Thymus (tissue), 11 donors: ENCODE measurements around the gene NBAS. TPM values are rescaled to one million over a fixed set of nuclear protein-coding genes. Genes with fewer than 3 reads are reported as not detected.

ENCODE experiments used
- DNase-seq, 9 donors: peaks; one replicate each; pipeline ENCODE4 v3.0.0-alpha.2; 2013; ENCODE audit warnings: low spot score in 9 of 9, low read depth in 6 of 9, missing footprints in 1 of 9
- H3K27ac ChIP-seq, 2 donors: one replicate each; pipeline ENCODE4 v1.5.1; 2013; ENCODE audit warnings: control low read depth in 1 of 2, low read depth in 1 of 2, low read length in 1 of 2, mild to moderate bottlenecking in 1 of 2, moderate library complexity in 1 of 2
- H3K27me3 ChIP-seq, 2 donors: one replicate each; pipeline ENCODE4 v1.5.1; 2013; ENCODE audit warnings: low read length in 1 of 2; ENCODE audit not compliant: control insufficient read depth in 2 of 2, insufficient read depth in 1 of 2
- H3K36me3 ChIP-seq, 2 donors: one replicate each; pipeline ENCODE4 v1.5.1; 2013; ENCODE audit warnings: low read length in 1 of 2, mild to moderate bottlenecking in 1 of 2, moderate library complexity in 1 of 2; ENCODE audit not compliant: control insufficient read depth in 2 of 2, insufficient read depth in 2 of 2
- H3K4me1 ChIP-seq, 2 donors: one replicate each; pipeline ENCODE4 v1.5.1; 2013; ENCODE audit warnings: low read length in 2 of 2; ENCODE audit not compliant: control insufficient read depth in 2 of 2, insufficient read depth in 2 of 2
- H3K4me3 ChIP-seq, 2 donors: one replicate each; pipeline ENCODE4 v1.5.1; 2013; ENCODE audit warnings: low read length in 2 of 2, control low read depth in 1 of 2, mild to moderate bottlenecking in 1 of 2
- H3K9me3 ChIP-seq, 2 donors: one replicate each; pipeline ENCODE4 v1.5.1; 2013; ENCODE audit warnings: low read length in 1 of 2, mild to moderate bottlenecking in 1 of 2; ENCODE audit not compliant: control insufficient read depth in 2 of 2, insufficient read depth in 1 of 2
- WGBS: extraction: QIAGEN DNeasy Blood & Tissue Kit; methylation state at CpG from one replicate; pipeline ENCODE4 v1.1.7; 2013; 5-methylcytosine and 5-hydroxymethylcytosine counted together
- polyA plus RNA-seq: library from polyadenylated mRNA; stranded (reverse); fragments of 200-250 nt; gene quantifications from one replicate; pipeline ENCODE4 v1.2.3, GENCODE V29; 2013
- total RNA-seq: library from RNA; stranded (reverse); fragments of 120-200 nt; gene quantifications from one replicate; pipeline ENCODE4 v1.2.4, GENCODE V29; 2013
- donor health status: healthy.

NBAS gene
- total and polyA plus RNA-seq, 2 donors, result 31.4 to 36.9 TPM

DNA sequence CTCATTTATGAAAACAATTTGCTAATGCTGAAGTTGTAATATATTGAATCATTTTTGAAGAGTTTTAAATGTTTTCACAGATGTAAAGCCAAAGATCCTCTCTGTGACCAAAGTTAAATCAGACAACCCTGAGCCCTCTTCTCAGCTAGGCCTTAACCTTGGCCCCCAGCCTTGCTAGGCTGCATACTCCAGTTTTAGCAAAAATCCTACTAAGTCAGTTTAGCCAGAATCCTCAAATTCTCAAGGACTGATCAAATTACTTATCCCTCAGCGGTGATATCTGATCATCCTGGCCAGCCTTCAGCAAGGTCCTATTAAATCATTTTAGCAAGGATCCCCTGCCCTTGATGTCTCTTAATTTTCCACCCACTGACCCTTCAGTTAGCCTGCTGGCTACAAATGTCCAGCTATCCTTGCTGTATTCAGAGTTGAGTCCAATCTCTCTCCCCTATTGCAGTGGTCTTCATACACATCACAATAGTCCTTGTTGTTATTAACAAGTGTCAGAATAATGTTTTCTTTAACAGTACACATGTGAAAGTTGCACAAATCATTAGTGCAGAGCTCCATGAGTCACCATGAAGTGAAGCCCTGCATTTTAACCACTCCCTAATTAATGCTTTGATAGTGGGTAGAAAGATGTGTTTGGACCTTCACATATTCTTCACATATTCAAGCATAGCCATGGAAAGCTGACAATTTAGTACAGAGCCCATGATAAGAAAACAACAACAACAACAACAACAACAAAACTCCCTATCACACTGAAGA, 206.4 kb downstream of the NBAS start:
- H3K27ac ChIP-seq, result no peak overlapping the region
- H3K27me3 ChIP-seq, result no peaks in the 10 kb centered on the region
- WGBS, result 98% methylated on average over 1 of the region's 1 CpG
- DNase-seq, result no peak
- H3K4me3 ChIP-seq, result no peak overlapping the region
- no peaks in the 10 kb centered on the region for H3K4me1 ChIP-seq
- H3K36me3 ChIP-seq, result peaks cover 6 to 10% of the 10 kb centered on the region in 2 donors
- no peaks in the 10 kb centered on the region for H3K9me3 ChIP-seq

DNA sequence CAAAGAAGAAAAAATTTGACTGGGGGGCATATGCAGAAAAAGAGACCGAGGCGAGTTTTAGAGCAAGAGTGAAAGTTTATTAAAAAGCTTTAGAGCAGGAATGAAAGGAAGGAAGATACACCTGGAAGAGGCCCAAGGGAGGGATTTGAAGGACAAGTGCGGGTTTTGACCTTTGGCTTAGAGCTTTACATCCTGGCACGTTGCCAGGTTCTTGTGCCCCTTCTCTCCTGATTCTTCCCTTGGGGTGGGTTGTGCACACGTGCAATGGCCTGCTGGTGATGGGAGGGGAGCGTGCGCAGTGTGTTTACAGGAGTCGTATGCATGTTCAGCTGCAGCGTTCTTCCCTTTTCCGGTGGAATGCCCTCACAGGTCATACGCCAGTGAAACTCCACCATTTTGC, 208.8 kb downstream of the NBAS start:
- H3K4me3 ChIP-seq, result no peak overlapping the region
- H3K9me3 ChIP-seq, result no peaks in the 10 kb centered on the region
- H3K4me1 ChIP-seq, result no peaks in the 10 kb centered on the region
- no peak overlapping the region for H3K27ac ChIP-seq
- H3K36me3 ChIP-seq, result peaks cover 6 to 11% of the 10 kb centered on the region in 2 donors
- no peak for DNase-seq
- no peaks in the 10 kb centered on the region for H3K27me3 ChIP-seq
- 98% methylated on average over 11 of the region's 11 CpGs for WGBS

DNA sequence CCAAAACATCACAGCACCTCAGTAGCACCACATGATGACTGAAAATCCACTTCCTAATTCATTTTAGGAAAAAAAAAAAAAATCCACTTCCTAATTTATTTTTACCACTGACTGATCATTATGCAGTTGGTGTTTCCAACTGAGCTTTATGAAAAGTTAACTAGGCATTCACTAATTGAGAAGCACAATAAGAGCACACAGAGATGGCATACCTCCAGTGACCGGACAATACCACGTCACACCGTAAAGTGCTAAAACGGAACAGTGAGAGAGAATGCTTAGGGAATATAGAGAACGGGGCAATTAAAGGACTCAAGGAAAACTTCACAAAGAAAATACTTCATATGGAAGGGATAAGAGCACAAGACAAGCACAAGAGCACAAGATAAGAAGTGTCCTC, 212.5 kb downstream of the NBAS start:
- DNase-seq, result no peak
- H3K36me3 ChIP-seq, result peaks cover 4 to 6% of the 10 kb centered on the region in 2 donors
- no peak overlapping the region for H3K4me3 ChIP-seq
- no peak overlapping the region for H3K27ac ChIP-seq
- H3K9me3 ChIP-seq, result no peaks in the 10 kb centered on the region
- H3K4me1 ChIP-seq, result no peaks in the 10 kb centered on the region
- no peaks in the 10 kb centered on the region for H3K27me3 ChIP-seq
- 99% methylated on average over 5 of the region's 5 CpGs for WGBS

DNA sequence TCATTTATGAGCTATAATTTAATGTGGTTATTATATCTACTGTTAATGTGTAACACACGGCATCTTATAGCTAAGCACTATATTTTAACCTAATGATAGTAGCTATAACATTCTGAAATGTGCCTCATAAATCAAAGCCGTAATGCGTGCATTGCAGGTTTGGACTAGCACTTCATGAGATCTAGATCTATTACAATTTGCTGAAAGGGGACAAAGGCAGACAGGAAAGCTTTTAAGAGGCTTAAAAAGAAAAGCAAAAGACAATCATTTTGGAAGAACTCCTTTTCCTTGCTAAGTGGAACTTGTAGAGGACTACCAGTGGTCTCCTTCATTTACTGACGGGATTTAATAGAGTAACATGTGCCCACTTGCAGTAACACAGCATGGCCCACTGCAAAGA, 213.1 kb downstream of the NBAS start:
- 96% methylated on average over 4 of the region's 4 CpGs for WGBS
- H3K36me3 ChIP-seq, result peaks cover 4 to 6% of the 10 kb centered on the region in 2 donors

DNA sequence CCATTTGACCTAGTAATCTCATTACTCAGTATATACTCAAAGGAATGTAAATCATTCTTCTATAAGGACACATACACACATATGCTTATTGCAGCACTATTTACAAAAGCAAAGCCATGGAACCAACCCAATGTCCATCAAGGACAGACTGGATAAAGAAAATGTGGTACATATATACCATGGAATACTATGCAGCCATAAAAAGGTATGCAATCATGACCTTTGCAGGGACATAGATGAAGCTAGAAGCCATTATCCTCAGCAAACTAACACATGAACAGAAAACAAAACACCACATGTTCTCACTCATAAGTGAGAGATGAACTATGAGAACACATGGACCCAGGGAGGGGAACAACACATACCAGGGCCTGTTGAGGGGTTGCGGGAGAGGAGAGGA, 214.5 kb downstream of the NBAS start:
- no peak for DNase-seq
- no peaks in the 10 kb centered on the region for H3K4me1 ChIP-seq
- no peak overlapping the region for H3K4me3 ChIP-seq
- no peak overlapping the region for H3K27ac ChIP-seq
- no peaks in the 10 kb centered on the region for H3K27me3 ChIP-seq
- peaks cover 0 to 3% of the 10 kb centered on the region in 2 donors for H3K36me3 ChIP-seq
- 98% methylated on average over 1 of the region's 1 CpG for WGBS
- no peaks in the 10 kb centered on the region for H3K9me3 ChIP-seq

More for the DNA sequence above, 213.1 kb downstream of the NBAS start:
- no peak for DNase-seq
- Histone ChIP-seq H3K27ac (no peak overlapping the region), H3K27me3 (no peaks in the 10 kb centered on the region), H3K9me3 (no peaks in the 10 kb centered on the region), H3K4me3 (no peak overlapping the region), H3K4me1 (no peaks in the 10 kb centered on the region)

DNA sequence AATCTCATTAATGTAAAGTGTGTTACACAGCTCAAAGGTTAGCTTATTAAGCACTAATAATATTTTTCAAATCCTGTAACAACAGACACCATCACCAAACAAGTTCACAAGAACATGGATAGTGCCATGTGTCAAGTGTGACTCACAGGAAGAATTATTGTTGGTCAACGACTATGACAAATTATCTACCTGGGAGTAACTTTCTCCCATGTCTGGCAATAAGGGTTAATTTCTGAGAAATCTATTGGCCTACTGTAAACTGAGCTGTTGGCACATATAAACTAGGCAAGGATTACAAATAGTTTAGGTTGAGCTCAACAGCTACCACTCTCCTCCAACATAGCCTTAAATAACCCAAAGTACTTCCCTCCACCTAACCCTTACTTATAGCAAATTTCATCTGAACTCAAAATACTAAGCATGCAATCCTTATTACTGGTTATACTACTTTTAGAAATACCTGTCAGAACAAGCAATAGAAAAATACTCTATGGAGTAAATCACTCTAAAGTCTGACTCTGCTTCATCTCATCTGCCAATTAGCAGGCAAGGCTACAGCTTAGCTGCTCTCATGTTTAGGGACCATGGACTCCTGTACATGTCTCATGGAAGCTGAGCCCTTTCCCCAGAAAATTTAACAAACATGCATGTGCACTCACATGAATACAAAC, 223.0 kb downstream of the NBAS start:
- WGBS, result 96% methylated on average over 1 of the region's 1 CpG
- Histone ChIP-seq H3K27me3 (no peaks in the 10 kb centered on the region), H3K9me3 (no peaks in the 10 kb centered on the region), H3K36me3 (no peaks in the 10 kb centered on the region), H3K4me1 (no peaks in the 10 kb centered on the region), H3K4me3 (no peak overlapping the region), H3K27ac (no peak overlapping the region)
- DNase-seq, result no peak

DNA sequence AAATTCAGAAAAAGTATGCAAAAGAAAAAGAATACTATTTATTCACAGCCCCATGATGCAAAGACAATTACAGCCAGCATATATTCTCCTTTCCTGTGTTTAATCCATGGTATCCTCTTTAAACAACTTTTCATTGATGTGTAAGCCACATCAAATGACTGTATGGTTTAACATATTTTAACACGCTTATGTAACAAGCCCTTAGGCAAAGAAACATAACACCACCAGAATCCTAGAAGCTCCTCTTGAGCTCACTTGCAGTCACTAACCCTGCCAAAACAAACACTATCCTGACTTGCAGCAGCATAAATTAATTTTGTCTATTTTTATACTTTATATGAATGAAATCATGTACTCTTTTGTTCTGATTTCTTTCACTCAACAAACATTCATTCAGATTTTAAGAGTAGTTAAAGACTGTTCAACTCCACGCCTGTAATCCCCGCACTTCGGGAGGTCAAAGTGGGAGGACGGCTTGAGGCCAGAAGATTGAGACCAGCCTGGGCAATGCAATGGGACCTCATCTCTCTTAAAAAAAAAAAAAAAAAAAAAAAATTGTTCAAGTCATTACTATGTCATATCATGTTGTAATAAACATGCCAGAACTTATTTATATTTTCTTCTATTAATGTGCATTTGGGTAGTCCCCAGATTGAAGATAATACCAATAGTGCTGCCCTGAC, 226.3 kb downstream of the NBAS start:
- Histone ChIP-seq H3K36me3 (peaks cover 0 to 7% of the 10 kb centered on the region in 2 donors), H3K4me1 (no peaks in the 10 kb centered on the region), H3K9me3 (no peaks in the 10 kb centered on the region), H3K27ac (no peak overlapping the region), H3K27me3 (no peaks in the 10 kb centered on the region), H3K4me3 (no peak overlapping the region)
- DNase-seq, result peak in 3 of 9 donors; percentile 2 to 40 (median 8)
- WGBS, result 74% methylated on average over 5 of the region's 5 CpGs

DNA sequence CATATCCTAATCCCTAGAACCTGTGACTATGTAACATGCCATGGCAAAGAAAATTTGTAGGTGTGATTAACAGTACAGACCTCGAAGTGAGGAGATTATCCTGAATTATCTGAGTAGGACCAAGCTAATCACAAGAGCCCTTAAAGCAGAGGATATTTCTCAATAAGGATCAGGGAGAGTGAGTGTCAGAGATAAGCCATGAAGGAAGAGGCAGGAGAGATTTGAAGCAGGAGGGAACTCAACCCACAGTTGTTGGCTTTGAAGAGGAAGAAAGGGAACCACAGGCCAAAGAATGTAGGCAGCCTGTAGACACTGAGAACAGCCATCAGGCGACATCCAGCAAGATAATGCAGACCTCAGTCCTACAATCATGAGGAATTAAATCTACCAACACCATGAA, 229.3 kb downstream of the NBAS start:
- 95% methylated on average over 2 of the region's 2 CpGs for WGBS
- H3K4me3 ChIP-seq, result no peak overlapping the region
- DNase-seq, result no peak
- no peaks in the 10 kb centered on the region for H3K9me3 ChIP-seq
- no peaks in the 10 kb centered on the region for H3K4me1 ChIP-seq
- H3K36me3 ChIP-seq, result peaks cover 0 to 23% of the 10 kb centered on the region in 2 donors
- no peaks in the 10 kb centered on the region for H3K27me3 ChIP-seq
- no peak overlapping the region for H3K27ac ChIP-seq

DNA sequence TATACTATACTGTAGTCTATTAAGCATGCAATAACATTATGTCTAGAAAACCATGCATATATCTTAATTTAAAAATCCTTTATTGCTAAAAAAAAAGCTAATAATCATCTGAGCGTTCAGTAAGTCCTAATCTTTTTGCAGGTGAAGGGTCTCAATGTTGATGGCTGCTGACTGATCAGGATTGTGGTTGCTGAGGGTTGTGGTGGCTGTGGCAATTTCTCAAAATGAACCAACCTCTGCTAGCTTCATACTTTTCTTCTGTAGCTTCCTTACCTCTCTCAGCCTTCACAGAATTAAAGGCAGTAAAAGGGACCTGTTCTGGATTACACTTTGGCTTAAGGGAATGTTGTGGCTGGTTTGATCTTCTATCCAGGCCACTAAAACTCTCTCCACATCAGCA, 235.8 kb downstream of the NBAS start:
- peaks cover 4 to 20% of the 10 kb centered on the region in 2 donors for H3K36me3 ChIP-seq
- 90% methylated on average over 1 of the region's 1 CpG for WGBS

More for the DNA sequence above, 235.8 kb downstream of the NBAS start:
- Histone ChIP-seq H3K27me3 (no peaks in the 10 kb centered on the region), H3K4me3 (no peak overlapping the region), H3K9me3 (no peaks in the 10 kb centered on the region), H3K4me1 (no peaks in the 10 kb centered on the region), H3K27ac (no peak overlapping the region)
- DNase-seq, result no peak
